Activated CD4-positive, alpha-beta T cell treated with anti-CD3 and anti-CD28 coated beads, Interleukin-2, Interleukin-4, amounts not matched to agents 100 ng/mL and 50 ng/mL, durations not matched to agents 16 hours and 8 hours (primary cell): ENCODE measurements around the gene NXNL1.
A peak's percentile ranks its signal among the peaks of the same experiment; 100 is the strongest.
"Not testable (repeated sequence)": the region's sequence is repeated elsewhere in the genome, so short reads cannot be mapped to it uniquely, and the experiment has no call there.

Experiments used
- DNase-seq: peaks from one replicate; pipeline ENCODE4 v3.0.0-alpha.2; 2020; ENCODE audit warnings: low spot score

NXNL1 gene

GRCh38 chr19:17486545-17487240 lies 26.0 kb upstream of the NXNL1 start:
- no peak for DNase-seq

- DNase-seq: no peak
These were observed 23.9 kb upstream of the NXNL1 start for GRCh38 chr19:17484520-17485185.

- no peak for DNase-seq
These were observed 22.9 kb upstream of the NXNL1 start for GRCh38 chr19:17483605-17484002.

GRCh38 chr19:17482877-17483604 lies 22.3 kb upstream of the NXNL1 start:
- DNase-seq: no peak

GRCh38 chr19:17481986-17482385 lies 21.3 kb upstream of the NXNL1 start:
- DNase-seq: no peak

GRCh38 chr19:17479325-17479791 lies 18.6 kb upstream of the NXNL1 start:
- DNase-seq: no peak

- no peak for DNase-seq
These were observed 14.9 kb upstream of the NXNL1 start for GRCh38 chr19:17475541-17476115.

- not testable (repeated sequence) for DNase-seq
These were observed 14.3 kb upstream of the NXNL1 start for GRCh38 chr19:17475011-17475540.

- peak; percentile 53 for DNase-seq
These were observed 12.3 kb upstream of the NXNL1 start for GRCh38 chr19:17473041-17473440.

- no peak for DNase-seq
These were observed 10.8 kb upstream of the NXNL1 start for GRCh38 chr19:17471410-17472125.

GRCh38 chr19:17470068-17470841 lies 9.5 kb upstream of the NXNL1 start, which contains the start of gene SLC27A1:
Gene SLC27A1, plus strand, starts transcription at chr19:17470524. Its CDS starts 17 bp downstream, at chr19:17470541.
- peak; percentile 85 for DNase-seq

GRCh38 chr19:17469481-17470067 lies 8.8 kb upstream of the NXNL1 start:
- peak; percentile 86 for DNase-seq

- no peak for DNase-seq
These were observed 8.4 kb upstream of the NXNL1 start for GRCh38 chr19:17469092-17469480.

- no peak for DNase-seq
These were observed 7.8 kb upstream of the NXNL1 start for GRCh38 chr19:17468302-17469091.

- DNase-seq: no peak
These were observed 7.0 kb upstream of the NXNL1 start for GRCh38 chr19:17467471-17468301.

- DNase-seq: no peak
These were observed 5.7 kb upstream of the NXNL1 start for GRCh38 chr19:17466487-17466850.

- DNase-seq: no peak
These were observed 1.8 kb downstream of the NXNL1 start for GRCh38 chr19:17458970-17459369.

GRCh38 chr19:17457616-17458015 lies 3.1 kb downstream of the NXNL1 start:
- DNase-seq: no peak

- DNase-seq: no peak
These were observed 4.6 kb downstream of the NXNL1 start for GRCh38 chr19:17456127-17456526.
